NAMALWA (cell line): ENCODE data around the gene PTPRD.

Source experiments
- DNase-seq: peaks from one replicate; pipeline ENCODE4 v3.0.0-alpha.2; 2015; ENCODE audit warnings: low spot score

PTPRD gene

GRCh38 chr9:8823131-8823895 is 1789.5 kb downstream of the PTPRD start:
- DNase-seq = no peak

- no peak for DNase-seq
Measured at GRCh38 chr9:8822667-8823025, 1790.2 kb downstream of the PTPRD start.

GRCh38 chr9:8821910-8822666 is 1790.7 kb downstream of the PTPRD start:
- no peak for DNase-seq

GRCh38 chr9:8817335-8817734 is 1795.5 kb downstream of the PTPRD start:
- DNase-seq = no peak

- DNase-seq = no peak
Measured at GRCh38 chr9:8816361-8816760, 1796.4 kb downstream of the PTPRD start.

- DNase-seq = no peak
Measured at GRCh38 chr9:8815931-8816330, 1796.9 kb downstream of the PTPRD start.

- no peak for DNase-seq
Measured at GRCh38 chr9:8815219-8815618, 1797.6 kb downstream of the PTPRD start.

GRCh38 chr9:8812888-8813287 is 1799.9 kb downstream of the PTPRD start:
- no peak for DNase-seq

GRCh38 chr9:8809741-8810140 is 1803.1 kb downstream of the PTPRD start:
- no peak for DNase-seq

- no peak for DNase-seq
Measured at GRCh38 chr9:8806150-8806549, 1806.7 kb downstream of the PTPRD start.

GRCh38 chr9:8804613-8805012 is 1808.2 kb downstream of the PTPRD start:
- DNase-seq = no peak

GRCh38 chr9:8802242-8802641 is 1810.6 kb downstream of the PTPRD start:
- no peak for DNase-seq

GRCh38 chr9:8800196-8800595 is 1812.6 kb downstream of the PTPRD start:
- DNase-seq = no peak

GRCh38 chr9:8799615-8800014 is 1813.2 kb downstream of the PTPRD start:
- no peak for DNase-seq

- no peak for DNase-seq
Measured at GRCh38 chr9:8799206-8799605, 1813.6 kb downstream of the PTPRD start.

- DNase-seq = no peak
Measured at GRCh38 chr9:8784838-8785237, 1828.0 kb downstream of the PTPRD start.

- DNase-seq = no peak
Measured at GRCh38 chr9:8783941-8784340, 1828.9 kb downstream of the PTPRD start.

- DNase-seq = no peak
Measured at GRCh38 chr9:8782237-8782636, 1830.6 kb downstream of the PTPRD start.

- no peak for DNase-seq
Measured at GRCh38 chr9:8781458-8781857, 1831.3 kb downstream of the PTPRD start.

- DNase-seq = no peak
Measured at GRCh38 chr9:8780386-8780785, 1832.4 kb downstream of the PTPRD start.

- no peak for DNase-seq
Measured at GRCh38 chr9:8779478-8779877, 1833.3 kb downstream of the PTPRD start.

GRCh38 chr9:8778356-8778755 is 1834.4 kb downstream of the PTPRD start:
- DNase-seq = no peak

GRCh38 chr9:8772302-8772701 is 1840.5 kb downstream of the PTPRD start:
- no peak for DNase-seq

- no peak for DNase-seq
Measured at GRCh38 chr9:8769153-8769552, 1843.6 kb downstream of the PTPRD start.
